Loucy (cell line): ENCODE results near the gene TRPM1.

Source experiments
- H2AFZ ChIP-seq: fragments of 200-600 bp; sonication (generic); 2 replicates; pipeline ENCODE4 v1.6.0; 2016; ENCODE audit warnings: antibody characterized with exemption, mild to moderate bottlenecking, low read length, moderate library complexity
- H3F3A ChIP-seq: fragments of 200-600 bp; 2 replicates; pipeline ENCODE4 v1.6.0; 2016; ENCODE audit warnings: antibody characterized with exemption, low read depth, mild to moderate bottlenecking
- H3K27me3 ChIP-seq: fragments of 200-600 bp; sonication (generic); 2 replicates; pipeline ENCODE4 v1.6.1; 2014; ENCODE audit warnings: low read length, mild to moderate bottlenecking; ENCODE audit not compliant: insufficient read depth, poor library complexity, severe bottlenecking
- H3K36me3 ChIP-seq: fragments of 200-600 bp; sonication (generic); 2 replicates; pipeline ENCODE4 v1.6.1; 2016; ENCODE audit warnings: low read length; ENCODE audit not compliant: insufficient read depth
- H3K4me1 ChIP-seq: fragments of 200-600 bp; sonication (generic); 2 replicates; pipeline ENCODE4 v1.5.1; 2014; ENCODE audit warnings: low read length, mild to moderate bottlenecking; ENCODE audit not compliant: insufficient read depth, poor library complexity, severe bottlenecking
- H3K4me2 ChIP-seq: fragments of 200-600 bp; sonication (generic); 2 replicates; pipeline ENCODE4 v1.6.0; 2014; ENCODE audit warnings: antibody characterized with exemption, low read length, low read depth, mild to moderate bottlenecking; ENCODE audit not compliant: poor library complexity, severe bottlenecking
- H3K4me3 ChIP-seq: fragments of 200-600 bp; sonication (generic); 2 replicates; pipeline ENCODE4 v1.5.1; 2014; ENCODE audit warnings: low read length, mild to moderate bottlenecking, mixed read lengths; ENCODE audit not compliant: poor library complexity, severe bottlenecking
- H3K79me2 ChIP-seq: fragments of 200-600 bp; sonication (generic); 2 replicates; pipeline ENCODE4 v1.6.1; 2014; ENCODE audit warnings: low read length; ENCODE audit not compliant: insufficient read depth
- H3K9ac ChIP-seq: fragments of 200-600 bp; sonication (generic); 2 replicates; pipeline ENCODE4 v1.6.0; 2014; ENCODE audit warnings: mild to moderate bottlenecking, low read depth, low read length, moderate library complexity; ENCODE audit not compliant: poor library complexity, severe bottlenecking
- H3K9me2 ChIP-seq: fragments of 200-600 bp; sonication (generic); replicated peaks from 2 replicates; pipeline ENCODE4 v1.6.1; 2016; ENCODE audit warnings: low read depth, low read length, mixed read lengths
- H3K9me3 ChIP-seq: fragments of 200-600 bp; sonication (generic); 2 replicates; pipeline ENCODE4 v1.6.1; 2014; ENCODE audit warnings: mild to moderate bottlenecking, antibody characterized with exemption, low read length, low read depth; ENCODE audit not compliant: insufficient read depth
- H4K20me1 ChIP-seq: fragments of 200-600 bp; sonication (generic); 2 replicates; pipeline ENCODE4 v1.6.0; 2014; ENCODE audit warnings: antibody characterized with exemption, low read length, mild to moderate bottlenecking; ENCODE audit not compliant: insufficient read depth, poor library complexity, severe bottlenecking
- CTCF ChIP-seq: fragments of 200-600 bp; sonication (generic); conservative IDR thresholded peaks from 2 replicates; pipeline ENCODE4 v1.5.1; 2014; ENCODE audit warnings: mild to moderate bottlenecking, antibody characterized with exemption, low read length
- EZH2phosphoT487 ChIP-seq: fragments of 200-600 bp; IDR thresholded peaks from 2 replicates; pipeline ENCODE4 v1.6.1; 2018; ENCODE audit warnings: antibody characterized with exemption, mild to moderate bottlenecking, moderate library complexity, borderline replicate concordance

Gene TRPM1

GRCh38 chr15:31017311-31017710 lies 84.2 kb downstream of the TRPM1 start:
- Histone ChIP-seq H3K9ac (no peak overlapping the region), H3F3A (no peaks in the 10 kb centered on the region), H3K4me2 (no peak overlapping the region), H3K4me1 (peaks cover 17% of the 10 kb centered on the region), H3K79me2 (no peaks in the 10 kb centered on the region), H3K36me3 (no peaks in the 10 kb centered on the region), H3K4me3 (no peak overlapping the region), H3K9me2 (no peaks in the 10 kb centered on the region), H3K27me3 (no peaks in the 10 kb centered on the region), H4K20me1 (no peaks in the 10 kb centered on the region), H3K9me3 (peaks cover 8% of the 10 kb centered on the region), H2AFZ (no peak overlapping the region)
- TF ChIP-seq EZH2phosphoT487 (no peak), CTCF (no peak)

GRCh38 chr15:31016446-31016915 lies 85.0 kb downstream of the TRPM1 start:
- Histone ChIP-seq H3K79me2 (no peaks in the 10 kb centered on the region), H3K4me2 (no peak overlapping the region), H3K9me2 (no peaks in the 10 kb centered on the region), H4K20me1 (no peaks in the 10 kb centered on the region), H2AFZ (no peak overlapping the region), H3K9ac (no peak overlapping the region), H3K4me1 (peaks cover 17% of the 10 kb centered on the region), H3K9me3 (peaks cover 15% of the 10 kb centered on the region), H3K36me3 (no peaks in the 10 kb centered on the region), H3K27me3 (no peaks in the 10 kb centered on the region), H3F3A (no peaks in the 10 kb centered on the region), H3K4me3 (no peak overlapping the region)
- TF ChIP-seq EZH2phosphoT487 (no peak), CTCF (no peak)

DNA sequence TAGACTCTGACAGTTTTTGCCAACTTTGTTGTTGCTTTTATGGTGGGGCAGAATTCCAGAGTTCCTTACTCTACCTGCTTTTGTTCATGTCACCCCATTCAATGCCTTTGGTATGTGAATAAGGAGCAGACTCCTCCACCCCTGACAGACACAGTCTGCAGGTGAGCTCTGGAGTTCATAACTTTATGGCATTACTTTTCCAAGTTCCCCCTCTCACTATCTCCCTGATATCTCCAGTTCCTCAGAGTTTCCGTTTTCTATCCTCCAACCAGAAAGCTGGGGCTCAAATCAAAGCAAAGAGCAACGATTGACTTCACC lies 87.0 kb downstream of the TRPM1 start:
- H3K36me3 ChIP-seq, result no peaks in the 10 kb centered on the region
- peaks cover 17% of the 10 kb centered on the region for H3K4me1 ChIP-seq
- H4K20me1 ChIP-seq, result no peaks in the 10 kb centered on the region
- H3K9me2 ChIP-seq, result no peaks in the 10 kb centered on the region
- no peak overlapping the region for H3K4me3 ChIP-seq
- TF ChIP-seq CTCF, result no peak
- no peak for TF ChIP-seq EZH2phosphoT487
- peak overlapping the region; percentile 54 for H3K4me2 ChIP-seq
- peak overlapping the region; percentile 21 for H3K9ac ChIP-seq
- peaks cover 15% of the 10 kb centered on the region for H3K9me3 ChIP-seq
- H3K27me3 ChIP-seq, result no peaks in the 10 kb centered on the region
- no peaks in the 10 kb centered on the region for H3F3A ChIP-seq
- no peaks in the 10 kb centered on the region for H3K79me2 ChIP-seq
- peak overlapping the region; percentile 88 for H2AFZ ChIP-seq
